ENCODE measurements around the gene SPON1.

SPON1 gene

GRCh38 chr11:14179116-14179820 is 216.7 kb downstream of the SPON1 start:
- DNase-seq (ENCODE audit: low spot score): no peak
- TF ChIP-seq CTCF (IDR thresholded peaks at IDR 0.05; ENCODE audit: extremely low read depth, missing control alignments): no peak

GRCh38 chr11:14181121-14181520 is 218.6 kb downstream of the SPON1 start:
- no peak for TF ChIP-seq CTCF (IDR thresholded peaks at IDR 0.05; ENCODE audit: extremely low read depth, missing control alignments)
- DNase-seq (ENCODE audit: low spot score): no peak

- DNase-seq (ENCODE audit: low spot score): no peak
- TF ChIP-seq CTCF (IDR thresholded peaks at IDR 0.05; ENCODE audit: extremely low read depth, missing control alignments): no peak
Measured at GRCh38 chr11:14182833-14183364, 220.4 kb downstream of the SPON1 start.

GRCh38 chr11:14184028-14184940 is 221.8 kb downstream of the SPON1 start:
- no peak for TF ChIP-seq CTCF (IDR thresholded peaks at IDR 0.05; ENCODE audit: extremely low read depth, missing control alignments)
- no peak for DNase-seq (ENCODE audit: low spot score)

GRCh38 chr11:14185461-14185860 is 222.9 kb downstream of the SPON1 start:
- no peak for TF ChIP-seq CTCF (IDR thresholded peaks at IDR 0.05; ENCODE audit: extremely low read depth, missing control alignments)
- DNase-seq (ENCODE audit: low spot score): no peak

- no peak for DNase-seq (ENCODE audit: low spot score)
- TF ChIP-seq CTCF (IDR thresholded peaks at IDR 0.05; ENCODE audit: extremely low read depth, missing control alignments): no peak
Measured at GRCh38 chr11:14186046-14186775, 223.7 kb downstream of the SPON1 start.

Measured in GM20000 (cell line).